Glomerular endothelial cell (primary cell): ENCODE results near the gene LIMS3. TPM values are rescaled to one million over a fixed set of nuclear protein-coding genes. Genes with fewer than 3 reads are reported as not detected.
"Not testable (repeated sequence)": the region's sequence is repeated elsewhere in the genome, so short reads cannot be mapped to it uniquely, and the experiment has no call there.

Source experiments
- DNase-seq: peaks from one replicate; pipeline ENCODE4 v3.0.0-alpha.2; 2011; ENCODE audit warnings: low read depth, low spot score; ENCODE audit errors: extremely low read depth
- total RNA-seq: library from RNA; depleted of rRNA; stranded (reverse); fragments of >200 nt; gene quantifications from 2 replicates; pipeline ENCODE4 v1.2.3, GENCODE V29; 2015

LIMS3 gene
- total RNA-seq, 1 donor from 2014 or later, result 35.2 TPM

GRCh38 chr2:109921543-109922384, 23.3 kb downstream of the LIMS3 start:
- not testable (repeated sequence) for DNase-seq

- DNase-seq, result not testable (repeated sequence)
Measured at GRCh38 chr2:109924481-109924880, 26.0 kb downstream of the LIMS3 start.

- DNase-seq, result not testable (repeated sequence)
Measured at GRCh38 chr2:109927803-109928202, 29.3 kb downstream of the LIMS3 start.

- DNase-seq, result not testable (repeated sequence)
Measured at GRCh38 chr2:109929222-109929621, 30.7 kb downstream of the LIMS3 start.

GRCh38 chr2:109936534-109936933, 38.0 kb downstream of the LIMS3 start:
- not testable (repeated sequence) for DNase-seq

GRCh38 chr2:109945362-109945761, 46.9 kb downstream of the LIMS3 start:
- not testable (repeated sequence) for DNase-seq

- not testable (repeated sequence) for DNase-seq
Measured at GRCh38 chr2:109947262-109947958, 48.9 kb downstream of the LIMS3 start.

GRCh38 chr2:109947959-109948520, 49.6 kb downstream of the LIMS3 start:
- not testable (repeated sequence) for DNase-seq

- DNase-seq, result not testable (repeated sequence)
Measured at GRCh38 chr2:109950146-109950843, 51.8 kb downstream of the LIMS3 start.

GRCh38 chr2:109963942-109964341, 65.5 kb downstream of the LIMS3 start:
- DNase-seq, result not testable (repeated sequence)

GRCh38 chr2:109965482-109965881, 67.0 kb downstream of the LIMS3 start:
- not testable (repeated sequence) for DNase-seq

GRCh38 chr2:109966107-109966736, 67.7 kb downstream of the LIMS3 start:
- DNase-seq, result not testable (repeated sequence)

- DNase-seq, result not testable (repeated sequence)
Measured at GRCh38 chr2:109966858-109967257, 68.4 kb downstream of the LIMS3 start.

- DNase-seq, result not testable (repeated sequence)
Measured at GRCh38 chr2:109969864-109970263, 71.4 kb downstream of the LIMS3 start.

- not testable (repeated sequence) for DNase-seq
Measured at GRCh38 chr2:109971710-109972109, 73.2 kb downstream of the LIMS3 start.

Other genes with a start within 250 kb of the LIMS3 start
- gene RGPD5, start 104.4 kb upstream of the LIMS3 start, total RNA-seq, result 14.5 and 15.1 TPM in 2 replicates
- gene MALL, start 217.1 kb downstream of the LIMS3 start, total RNA-seq, result 94.9 and 197 TPM in 2 replicates